Neural progenitor cell (in vitro differentiated cells): ENCODE data around the gene C4B. TPM values are rescaled to one million over a fixed set of nuclear protein-coding genes. Genes with fewer than 3 reads are reported as not detected.
A peak's percentile ranks its signal among the peaks of the same experiment; 100 is the strongest.

ENCODE experiments used
- DNase-seq: peaks from one replicate; pipeline ENCODE4 v3.0.0-alpha.2; 2016; ENCODE audit warnings: low spot score
- H2AFZ ChIP-seq: fragments of 200-600 bp; sonication (generic); replicated peaks from 2 replicates; pipeline ENCODE4 v1.6.1; 2016; ENCODE audit warnings: antibody characterized with exemption
- H3F3A ChIP-seq: fragments of 200-600 bp; sonication (generic); 2 replicates; pipeline ENCODE4 v1.6.1; 2016; ENCODE audit warnings: antibody characterized with exemption, low read depth
- H3K27ac ChIP-seq: fragments of 200-600 bp; sonication (generic); 2 replicates; pipeline ENCODE4 v1.5.1; 2016; ENCODE audit warnings: mild to moderate bottlenecking
- H3K27me3 ChIP-seq: fragments of 200-600 bp; sonication (generic); 2 replicates; pipeline ENCODE4 v1.6.1; 2016; ENCODE audit warnings: mild to moderate bottlenecking, moderate library complexity
- H3K36me3 ChIP-seq: fragments of 200-600 bp; sonication (generic); 2 replicates; pipeline ENCODE4 v1.5.1; 2016
- H3K4me1 ChIP-seq: fragments of 200-600 bp; sonication (generic); 2 replicates; pipeline ENCODE4 v1.6.1; 2016; ENCODE audit warnings: mixed run types
- H3K4me2 ChIP-seq: fragments of 200-600 bp; sonication (generic); 2 replicates; pipeline ENCODE4 v1.6.1; 2016
- H3K4me3 ChIP-seq: fragments of 200-600 bp; sonication (generic); 2 replicates; pipeline ENCODE4 v1.5.1; 2016
- H3K79me2 ChIP-seq: fragments of 200-600 bp; sonication (generic); 2 replicates; pipeline ENCODE4 v1.6.1; 2016; ENCODE audit warnings: low read depth
- H3K9ac ChIP-seq: fragments of 200-600 bp; sonication (generic); 2 replicates; pipeline ENCODE4 v1.6.1; 2016
- H3K9me3 ChIP-seq: fragments of 200-600 bp; sonication (generic); 2 replicates; pipeline ENCODE4 v1.5.1; 2016; ENCODE audit warnings: low read depth
- H4K20me1 ChIP-seq: fragments of 200-600 bp; sonication (generic); 2 replicates; pipeline ENCODE4 v1.6.1; 2016; ENCODE audit warnings: low read depth
- H3K27ac Mint-ChIP-seq: 3 replicates; pipeline ENCODE4 v1.8.0; 2021; ENCODE audit warnings: mixed read lengths
- H3K27me3 Mint-ChIP-seq: 2 replicates; pipeline ENCODE4 v1.8.0; 2022; ENCODE audit warnings: low read depth, mild to moderate bottlenecking, inconsistent platforms, moderate library complexity, mixed read lengths; ENCODE audit not compliant: insufficient read depth
- H3K36me3 Mint-ChIP-seq: 3 replicates; pipeline ENCODE4 v1.8.0; 2021; ENCODE audit warnings: mixed read lengths
- H3K4me1 Mint-ChIP-seq: 3 replicates; pipeline ENCODE4 v1.8.0; 2021; ENCODE audit warnings: mixed read lengths
- H3K4me3 Mint-ChIP-seq: 3 replicates; pipeline ENCODE4 v1.8.0; 2021; ENCODE audit warnings: mild to moderate bottlenecking, moderate library complexity, mixed read lengths
- H3K9me3 Mint-ChIP-seq: 3 replicates; pipeline ENCODE4 v1.8.0; 2020; ENCODE audit warnings: mixed read lengths
- CTCF ChIP-seq: fragments of 200-600 bp; sonication (generic); IDR thresholded peaks from 2 replicates; pipeline ENCODE4 v1.5.1; 2017; ENCODE audit warnings: antibody characterized with exemption, mild to moderate bottlenecking
- EZH2 ChIP-seq: fragments of 200-600 bp; sonication (generic); IDR thresholded peaks from 2 replicates; pipeline ENCODE4 v1.6.1; 2017; ENCODE audit warnings: antibody characterized with exemption, mild to moderate bottlenecking, moderate library complexity
- EZH2phosphoT487 ChIP-seq: fragments of 200-600 bp; sonication (generic); IDR thresholded peaks from 2 replicates; pipeline ENCODE4 v1.6.1; 2017; ENCODE audit warnings: antibody characterized with exemption
- total RNA-seq: library from RNA; depleted of rRNA; stranded (reverse); fragments of >200 nt; gene quantifications from 2 replicates; pipeline ENCODE4 v1.2.3, GENCODE V29; 2015; ENCODE audit warnings: low replicate concordance

Gene C4B
- total RNA-seq, 1 donor from 2014 or later: 0.30 TPM

GRCh38 chr6:32074996-32075532, 60.5 kb downstream of the C4B start:
- Histone ChIP-seq H3K4me2 (no peak overlapping the region), H3K9ac (no peak overlapping the region), H4K20me1 (no peaks in the 10 kb centered on the region), H3K36me3 (no peaks in the 10 kb centered on the region), H3K27ac (no peak overlapping the region), H3K4me1 (peaks cover 23% of the 10 kb centered on the region), H3K79me2 (no peaks in the 10 kb centered on the region), H3K4me3 (no peak overlapping the region), H2AFZ (no peak overlapping the region), H3K27me3 (no peaks in the 10 kb centered on the region), H3F3A (peaks cover 8% of the 10 kb centered on the region), H3K9me3 (no peaks in the 10 kb centered on the region)
- Mint-ChIP-seq H3K27ac (peak overlapping the region; percentile 50), H3K4me1 (peaks cover 52% of the 10 kb centered on the region), H3K4me3 (no peak overlapping the region), H3K27me3 (peaks cover 4% of the 10 kb centered on the region), H3K9me3 (no peaks in the 10 kb centered on the region), H3K36me3 (no peaks in the 10 kb centered on the region)
- no peak for DNase-seq
- TF ChIP-seq EZH2phosphoT487 (no peak), EZH2 (no peak), CTCF (no peak)

GRCh38 chr6:32075781-32076180, 61.2 kb downstream of the C4B start:
- no peak overlapping the region for H3K27ac Mint-ChIP-seq
- no peak overlapping the region for H3K4me3 Mint-ChIP-seq
- Histone ChIP-seq H3K79me2 (no peaks in the 10 kb centered on the region), H4K20me1 (no peaks in the 10 kb centered on the region), H3K36me3 (no peaks in the 10 kb centered on the region), H3K4me1 (peaks cover 21% of the 10 kb centered on the region), H3K27me3 (no peaks in the 10 kb centered on the region), H3F3A (peaks cover 8% of the 10 kb centered on the region), H3K9ac (no peak overlapping the region), H3K27ac (no peak overlapping the region), H2AFZ (no peak overlapping the region), H3K4me3 (no peak overlapping the region), H3K9me3 (no peaks in the 10 kb centered on the region), H3K4me2 (no peak overlapping the region)
- no peaks in the 10 kb centered on the region for H3K27me3 Mint-ChIP-seq
- TF ChIP-seq EZH2phosphoT487 (no peak), CTCF (no peak), EZH2 (no peak)
- H3K4me1 Mint-ChIP-seq: peaks cover 47% of the 10 kb centered on the region
- no peak for DNase-seq
- no peaks in the 10 kb centered on the region for H3K9me3 Mint-ChIP-seq
- no peaks in the 10 kb centered on the region for H3K36me3 Mint-ChIP-seq

- no peak overlapping the region for H3K27ac ChIP-seq
- Mint-ChIP-seq H3K4me3 (no peak overlapping the region), H3K27me3 (no peaks in the 10 kb centered on the region), H3K36me3 (no peaks in the 10 kb centered on the region), H3K9me3 (no peaks in the 10 kb centered on the region), H3K27ac (peak overlapping the region; percentile 60), H3K4me1 (peaks cover 46% of the 10 kb centered on the region)
- TF ChIP-seq EZH2: no peak
- no peak for TF ChIP-seq EZH2phosphoT487
- no peak for TF ChIP-seq CTCF
- H2AFZ ChIP-seq: no peak overlapping the region
- no peaks in the 10 kb centered on the region for H3K36me3 ChIP-seq
- H3K27me3 ChIP-seq: no peaks in the 10 kb centered on the region
- no peak overlapping the region for H3K4me3 ChIP-seq
- no peak overlapping the region for H3K9ac ChIP-seq
- peaks cover 8% of the 10 kb centered on the region for H3F3A ChIP-seq
- H3K4me2 ChIP-seq: no peak overlapping the region
- H3K79me2 ChIP-seq: no peaks in the 10 kb centered on the region
- peaks cover 19% of the 10 kb centered on the region for H3K4me1 ChIP-seq
- H4K20me1 ChIP-seq: no peaks in the 10 kb centered on the region
- DNase-seq: no peak
- no peaks in the 10 kb centered on the region for H3K9me3 ChIP-seq
Measured at GRCh38 chr6:32076321-32076809, 61.8 kb downstream of the C4B start.
